ELF-1 (cell line): ENCODE results near the gene MOCOS.

Experiments used
- DNase-seq: peaks from one replicate; pipeline ENCODE4 v3.0.0-alpha.2; 2016; ENCODE audit warnings: low read depth, low spot score

The MOCOS gene

DNA sequence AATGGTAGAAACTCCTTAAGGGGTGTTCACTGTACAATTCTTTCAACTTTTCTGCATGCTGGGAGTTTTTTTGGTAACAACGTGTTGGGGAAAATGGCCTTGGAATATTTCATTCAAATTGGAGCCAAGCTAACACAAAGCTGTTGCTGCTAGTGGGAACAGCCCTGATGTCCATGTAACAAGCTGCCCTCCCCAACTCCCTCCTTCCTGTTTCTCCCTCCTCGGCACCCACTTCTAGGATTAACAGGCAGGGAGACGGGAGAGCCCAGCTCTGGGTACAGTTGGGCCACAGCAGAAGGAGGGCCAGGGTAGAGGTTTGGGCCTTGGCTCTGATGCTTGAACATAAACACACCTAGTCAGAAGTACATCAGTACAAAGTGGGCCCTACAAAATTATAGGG, 9.4 kb upstream of the MOCOS start:
- no peak for DNase-seq

GRCh38 chr18:36179562-36180355, 7.5 kb upstream of the MOCOS start:
- no peak for DNase-seq

- no peak for DNase-seq
These were observed 5.9 kb upstream of the MOCOS start for GRCh38 chr18:36181441-36181840.

GRCh38 chr18:36181898-36182506, 5.3 kb upstream of the MOCOS start:
- DNase-seq: no peak

DNA sequence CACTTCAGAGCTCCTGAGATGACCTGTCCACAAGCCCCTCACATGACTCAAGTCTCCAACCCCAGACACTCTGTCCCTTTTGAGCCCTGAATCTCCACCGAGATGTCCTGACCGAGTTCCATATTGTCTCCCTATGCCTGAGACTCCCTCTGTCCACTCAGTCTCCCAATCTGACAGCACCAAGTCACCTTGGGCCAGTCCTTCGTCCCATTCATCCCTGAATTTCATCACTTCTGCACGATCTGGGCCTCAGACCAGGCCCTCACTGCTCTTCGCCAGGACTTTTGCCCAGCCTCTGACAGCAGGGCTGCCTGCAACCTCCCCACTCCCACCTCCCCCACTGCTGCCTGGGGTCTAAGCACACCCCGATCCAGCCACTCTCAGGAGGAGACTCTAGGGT, 4.3 kb upstream of the MOCOS start:
- no peak for DNase-seq

- DNase-seq: no peak
These were observed 3.3 kb upstream of the MOCOS start for GRCh38 chr18:36183987-36184386.

GRCh38 chr18:36185157-36185556, 2.1 kb upstream of the MOCOS start:
- no peak for DNase-seq

GRCh38 chr18:36185901-36186460, 1.3 kb upstream of the MOCOS start:
- no peak for DNase-seq

DNA sequence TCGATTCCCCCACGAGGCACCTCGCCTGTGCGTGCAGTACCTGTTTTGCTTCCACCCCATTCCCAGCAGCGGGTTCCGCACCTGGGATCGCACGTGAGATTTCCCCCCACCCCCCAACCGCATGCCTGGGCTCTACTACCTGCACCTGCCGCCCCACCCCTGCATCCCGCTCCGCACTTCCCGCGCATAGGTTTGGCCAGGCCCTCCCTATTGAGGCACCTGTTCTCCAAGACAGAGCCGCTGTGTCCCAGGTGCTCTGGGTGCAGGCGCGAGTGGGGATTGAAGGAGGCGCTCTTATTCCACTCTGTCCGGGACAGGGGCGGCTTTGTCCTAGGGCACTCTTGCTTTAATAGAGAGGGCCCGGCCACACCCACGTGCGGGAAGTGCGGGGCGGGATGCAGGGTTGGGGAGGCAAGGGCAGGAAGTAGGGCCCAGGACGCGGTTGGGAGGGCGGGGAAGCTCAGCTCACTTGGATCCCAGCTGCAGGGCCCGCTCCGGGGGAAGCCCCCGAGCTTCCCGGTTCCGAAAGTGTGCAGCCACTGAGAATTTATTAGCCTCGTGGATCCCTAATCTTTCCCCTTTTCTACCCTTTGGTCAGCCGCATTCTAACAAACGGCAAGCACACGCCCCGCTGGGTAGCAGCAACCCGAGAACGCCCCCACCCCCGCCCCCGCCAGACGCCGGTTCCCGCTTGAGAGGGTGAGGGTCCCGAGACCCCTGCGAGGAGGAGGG, 670 bp upstream of the MOCOS start:
- no peak for DNase-seq

DNA sequence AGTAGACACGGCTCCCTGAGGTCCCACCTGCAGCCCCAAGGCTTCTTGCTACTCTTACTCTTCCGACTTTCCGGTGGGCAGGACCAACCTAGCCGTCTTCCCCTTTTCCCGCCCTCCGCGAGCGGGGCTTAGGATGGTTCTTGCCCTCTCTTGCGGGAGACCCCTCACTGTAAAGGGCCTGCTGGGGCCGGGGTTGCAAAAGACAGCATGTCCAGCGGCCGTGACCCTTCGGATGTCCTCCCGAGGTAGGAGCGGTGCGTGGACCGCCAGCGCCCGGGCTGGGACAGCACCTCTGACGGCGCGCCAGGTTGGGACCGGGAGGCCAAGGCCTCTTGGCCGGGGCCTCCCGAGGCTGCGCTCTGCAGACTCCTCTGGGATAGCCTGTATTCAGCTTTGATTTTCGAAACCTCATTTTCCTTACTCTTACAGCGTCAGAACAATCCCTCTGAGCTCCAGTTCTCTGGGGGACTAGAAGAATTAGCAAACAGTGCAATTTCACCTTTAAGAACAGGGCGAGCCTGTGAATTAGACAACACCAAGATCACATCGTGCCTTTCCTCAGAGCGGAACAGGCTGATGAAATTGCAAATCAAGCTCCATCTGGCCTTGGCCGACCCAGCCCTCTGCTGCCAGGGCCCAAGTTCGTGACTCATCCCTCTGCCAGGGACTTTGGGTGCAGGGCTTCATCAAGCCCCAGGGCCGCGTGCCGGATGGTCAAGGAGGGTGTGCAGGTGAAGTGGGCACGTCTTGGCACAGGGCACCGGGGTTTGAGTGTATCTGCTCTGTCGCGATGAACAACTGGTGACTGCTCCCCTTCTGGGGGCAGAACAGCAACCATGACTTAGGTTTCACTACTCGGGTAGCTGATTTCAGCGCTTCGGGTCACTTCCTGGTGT, 777 bp downstream of the MOCOS start:
- no peak for DNase-seq

DNA sequence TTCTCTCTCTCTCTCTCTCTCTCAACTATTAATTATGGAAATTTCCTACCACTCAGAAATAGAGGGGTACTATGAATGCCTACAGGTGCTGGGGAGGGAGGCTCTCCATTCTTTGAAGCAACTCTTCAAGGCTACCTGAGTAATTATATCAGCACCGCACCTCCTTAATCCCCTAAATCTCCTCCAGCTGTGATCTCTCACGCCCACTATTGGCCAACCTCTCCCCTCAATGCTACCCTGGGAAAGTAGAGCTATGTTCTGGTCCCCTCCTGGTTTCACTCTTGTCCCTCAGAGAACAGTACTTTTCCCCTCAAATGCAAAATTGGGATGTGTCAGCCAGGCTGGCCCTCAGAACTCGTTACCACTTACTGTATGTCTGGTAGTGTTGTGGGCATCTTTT, 1.6 kb downstream of the MOCOS start:
- DNase-seq: no peak

GRCh38 chr18:36189486-36189885, 2.2 kb downstream of the MOCOS start:
- DNase-seq: no peak

DNA sequence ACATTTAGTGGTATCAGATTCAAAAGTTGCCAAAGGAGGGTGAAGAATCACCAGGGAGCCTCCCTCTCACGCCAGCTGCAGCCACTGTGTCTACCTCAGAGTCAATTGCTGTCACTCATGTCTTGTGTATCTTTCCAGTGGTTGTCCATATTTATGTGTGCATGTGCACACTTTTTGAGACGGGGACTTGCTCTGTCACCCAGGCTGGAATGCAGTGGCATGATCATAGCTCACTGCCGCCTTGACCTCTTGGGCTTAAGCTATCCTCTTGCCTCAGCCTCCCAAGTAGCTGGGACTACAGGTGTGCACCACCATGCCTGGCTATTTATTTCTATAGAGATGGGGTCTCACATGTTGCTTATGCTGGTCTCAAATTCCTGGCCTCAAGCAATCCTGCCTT, 4.0 kb downstream of the MOCOS start:
- no peak for DNase-seq

- no peak for DNase-seq
These were observed 4.4 kb downstream of the MOCOS start for GRCh38 chr18:36191711-36192110.

- no peak for DNase-seq
These were observed 7.5 kb downstream of the MOCOS start for GRCh38 chr18:36194600-36195315.

DNA sequence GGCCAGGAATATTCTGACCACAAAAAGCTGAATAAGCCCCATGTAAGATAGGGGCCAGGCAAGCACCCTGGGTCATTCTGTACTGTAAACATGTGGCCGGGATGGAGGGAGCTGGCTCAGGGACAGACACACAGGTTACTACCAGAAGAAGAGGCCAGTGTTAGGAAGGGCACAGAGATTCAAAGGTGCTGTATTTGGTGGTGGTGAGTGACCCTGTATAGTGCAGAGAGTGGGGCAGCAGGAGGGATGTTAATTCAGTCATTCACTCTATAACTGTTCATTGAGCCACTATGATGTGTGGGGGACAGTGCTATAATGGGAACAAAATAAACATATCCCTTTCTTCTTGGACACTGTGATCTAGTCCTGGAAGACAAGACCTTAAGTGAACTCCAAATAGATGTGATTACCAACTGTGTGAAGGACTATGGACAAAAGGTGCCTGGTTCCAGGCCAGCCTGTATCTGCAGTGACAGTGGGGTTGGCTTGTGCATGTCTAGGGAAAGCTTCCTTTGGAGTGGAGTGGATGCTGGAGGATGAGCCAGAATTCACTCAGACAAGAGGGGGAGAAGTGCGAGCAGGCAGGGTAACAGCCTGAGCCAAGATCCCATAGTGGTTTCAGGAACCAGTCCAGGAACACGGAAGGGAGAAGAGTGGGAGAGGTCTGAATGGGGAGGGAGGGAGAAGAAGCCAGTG, 8.3 kb downstream of the MOCOS start:
- no peak for DNase-seq

DNA sequence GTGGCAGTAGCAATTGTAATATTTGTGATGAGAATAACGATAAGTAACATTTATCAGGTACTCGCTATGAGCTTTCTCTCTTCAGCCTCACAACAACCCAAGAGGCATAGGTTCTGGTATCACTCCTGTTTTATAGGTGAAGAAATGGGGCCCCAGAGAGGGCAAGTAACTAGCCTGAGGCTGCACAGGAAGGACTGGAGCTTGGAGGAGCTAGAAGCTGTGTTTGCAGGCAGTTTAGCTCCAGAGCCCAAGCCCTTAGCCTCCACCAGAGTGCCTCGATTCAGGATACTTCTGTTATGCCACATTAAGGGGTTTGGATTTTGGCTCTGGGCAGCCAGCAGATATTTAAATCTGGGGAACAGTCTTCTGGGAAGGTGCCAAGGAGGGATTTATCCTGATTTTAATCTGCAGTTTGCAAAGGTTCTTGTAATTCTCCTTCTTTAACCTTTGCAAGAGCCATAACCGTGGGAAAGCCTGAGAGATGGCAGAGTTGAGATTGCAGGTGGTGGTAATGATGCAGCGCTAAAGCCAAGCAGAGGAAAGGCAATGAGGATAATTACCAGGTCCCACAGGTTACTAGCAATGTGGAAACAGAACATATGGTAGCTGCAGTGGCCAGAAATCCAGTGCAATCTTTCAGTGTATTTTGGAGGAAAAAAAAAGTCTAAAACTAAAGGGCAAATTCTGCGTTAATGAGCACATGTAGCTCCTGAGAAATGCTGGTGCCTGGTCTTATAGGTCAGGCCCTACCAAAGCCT, 9.1 kb downstream of the MOCOS start:
- DNase-seq: no peak

GRCh38 chr18:36197511-36198166, 10.3 kb downstream of the MOCOS start:
- DNase-seq: no peak
